GM23338 (cell line): Measurements from ENCODE around the gene RUNX3. TPM values are rescaled to one million over a fixed set of nuclear protein-coding genes. Genes with fewer than 3 reads are reported as not detected.

Source experiments
- CREB1 ChIP-seq: fragments of 250-450 bp; sonication (Bioruptor Pico); IDR thresholded peaks from 2 replicates; pipeline ENCODE4 v1.5.0; 2020; ENCODE audit warnings: low read depth, mild to moderate bottlenecking, moderate library complexity
- EZH2phosphoT487 ChIP-seq: fragments of 200-600 bp; sonication (generic); IDR thresholded peaks from one replicate; pipeline ENCODE4 v1.8.1; 2018; ENCODE audit warnings: antibody characterized with exemption; ENCODE audit not compliant: unreplicated experiment
- STAT1 ChIP-seq: IDR thresholded peaks from one replicate; pipeline ENCODE4 v1.6.1; 2016; ENCODE audit warnings: antibody characterized with exemption; ENCODE audit not compliant: unreplicated experiment
- ZNF462 ChIP-seq: fragments of 250-450 bp; sonication (Bioruptor Pico); IDR thresholded peaks from 2 replicates; pipeline ENCODE4 v1.5.0; 2020; ENCODE audit warnings: mild to moderate bottlenecking, moderate library complexity
- polyA plus RNA-seq: library from polyadenylated mRNA; unstranded; fragments of >200 nt; fragmentation: Nextera tagmentation; extraction: Ambion mirVana; gene quantifications from 2 replicates; pipeline ENCODE4 v1.2.1, GENCODE V29; 2016
- total RNA-seq: library from RNA; depleted of rRNA; stranded (reverse); fragments of >200 nt; shearing (Covaris generic); gene quantifications from 2 replicates; pipeline ENCODE4 v1.2.3, GENCODE V29; 2014
- TF ChIP-seq, protein P1 (sequence below), 2 experiments: fragments of 200-600 bp in 1 of 2; sonication (generic) in 1 of 2; conservative IDR thresholded peaks; 2 replicates each; pipeline versions ENCODE4 v1.5.1 to v1.6.1; 2016 to 2017; ENCODE audit warnings: antibody characterized with exemption in 2 of 2, low read depth in 2 of 2, mild to moderate bottlenecking in 2 of 2, moderate library complexity in 1 of 2

The RUNX3 gene
- total and polyA plus RNA-seq, 2 experiments from 2014 or later, result 0.23 to 0.73 TPM

- TF ChIP-seq ZNF462 (CRISPR knock-in tag), result no peak
- TF ChIP-seq, protein P1, sequence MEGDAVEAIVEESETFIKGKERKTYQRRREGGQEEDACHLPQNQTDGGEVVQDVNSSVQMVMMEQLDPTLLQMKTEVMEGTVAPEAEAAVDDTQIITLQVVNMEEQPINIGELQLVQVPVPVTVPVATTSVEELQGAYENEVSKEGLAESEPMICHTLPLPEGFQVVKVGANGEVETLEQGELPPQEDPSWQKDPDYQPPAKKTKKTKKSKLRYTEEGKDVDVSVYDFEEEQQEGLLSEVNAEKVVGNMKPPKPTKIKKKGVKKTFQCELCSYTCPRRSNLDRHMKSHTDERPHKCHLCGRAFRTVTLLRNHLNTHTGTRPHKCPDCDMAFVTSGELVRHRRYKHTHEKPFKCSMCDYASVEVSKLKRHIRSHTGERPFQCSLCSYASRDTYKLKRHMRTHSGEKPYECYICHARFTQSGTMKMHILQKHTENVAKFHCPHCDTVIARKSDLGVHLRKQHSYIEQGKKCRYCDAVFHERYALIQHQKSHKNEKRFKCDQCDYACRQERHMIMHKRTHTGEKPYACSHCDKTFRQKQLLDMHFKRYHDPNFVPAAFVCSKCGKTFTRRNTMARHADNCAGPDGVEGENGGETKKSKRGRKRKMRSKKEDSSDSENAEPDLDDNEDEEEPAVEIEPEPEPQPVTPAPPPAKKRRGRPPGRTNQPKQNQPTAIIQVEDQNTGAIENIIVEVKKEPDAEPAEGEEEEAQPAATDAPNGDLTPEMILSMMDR (conservative IDR thresholded peaks at IDR 0.05; ENCODE audit: low read depth in 2 of 2), result no peak
- no peak for TF ChIP-seq CREB1 (CRISPR knock-in tag)
- no peak for TF ChIP-seq STAT1
- TF ChIP-seq EZH2phosphoT487, result no peak
These were observed 14.1 kb downstream of the RUNX3 start (continued) for GRCh38 chr1:24915816-24916602.
